ENCODE results near the gene EIF4G3.
"Not testable (repeated sequence)": the region's sequence is repeated elsewhere in the genome, so short reads cannot be mapped to it uniquely, and the experiment has no call there.

Gene EIF4G3

DNA sequence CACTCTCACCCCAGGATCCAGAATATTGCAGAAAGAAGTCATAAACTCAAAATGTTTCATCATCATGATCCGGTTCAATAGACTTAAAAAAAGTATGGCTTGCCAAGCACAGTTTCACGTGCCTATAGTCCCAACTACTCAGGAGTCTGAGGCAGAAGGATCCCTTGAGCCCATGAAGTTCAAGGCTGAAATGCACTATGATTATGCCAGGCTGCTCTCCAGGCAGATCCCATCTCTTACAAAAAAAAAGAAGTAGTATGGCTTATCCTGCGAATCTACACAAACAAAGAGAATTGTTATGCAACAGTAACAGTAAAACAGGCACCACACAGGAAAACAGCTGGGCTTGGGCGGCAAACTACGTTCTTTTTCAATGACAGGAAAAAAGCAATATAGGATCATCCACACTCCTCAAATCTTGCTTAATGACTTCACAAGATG, 76.2 kb downstream of the EIF4G3 start:
- DNase-seq (ENCODE audit: low spot score): no peak

DNA sequence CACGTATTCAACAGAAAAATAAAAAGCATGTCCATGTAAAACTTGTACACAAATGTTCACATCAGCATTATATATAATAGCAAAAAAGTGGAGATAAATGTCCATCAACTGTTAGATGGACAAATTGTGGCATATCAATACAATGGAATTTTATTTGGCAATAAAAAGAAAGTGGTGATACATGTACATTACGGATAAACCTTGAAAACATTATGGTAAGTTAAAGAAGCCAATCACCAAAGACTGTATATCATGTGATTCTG, 76.9 kb downstream of the EIF4G3 start:
- no peak for DNase-seq (ENCODE audit: low spot score)

GRCh38 chr1:21099034-21099868, 77.4 kb downstream of the EIF4G3 start:
- DNase-seq (ENCODE audit: low spot score): no peak

DNA sequence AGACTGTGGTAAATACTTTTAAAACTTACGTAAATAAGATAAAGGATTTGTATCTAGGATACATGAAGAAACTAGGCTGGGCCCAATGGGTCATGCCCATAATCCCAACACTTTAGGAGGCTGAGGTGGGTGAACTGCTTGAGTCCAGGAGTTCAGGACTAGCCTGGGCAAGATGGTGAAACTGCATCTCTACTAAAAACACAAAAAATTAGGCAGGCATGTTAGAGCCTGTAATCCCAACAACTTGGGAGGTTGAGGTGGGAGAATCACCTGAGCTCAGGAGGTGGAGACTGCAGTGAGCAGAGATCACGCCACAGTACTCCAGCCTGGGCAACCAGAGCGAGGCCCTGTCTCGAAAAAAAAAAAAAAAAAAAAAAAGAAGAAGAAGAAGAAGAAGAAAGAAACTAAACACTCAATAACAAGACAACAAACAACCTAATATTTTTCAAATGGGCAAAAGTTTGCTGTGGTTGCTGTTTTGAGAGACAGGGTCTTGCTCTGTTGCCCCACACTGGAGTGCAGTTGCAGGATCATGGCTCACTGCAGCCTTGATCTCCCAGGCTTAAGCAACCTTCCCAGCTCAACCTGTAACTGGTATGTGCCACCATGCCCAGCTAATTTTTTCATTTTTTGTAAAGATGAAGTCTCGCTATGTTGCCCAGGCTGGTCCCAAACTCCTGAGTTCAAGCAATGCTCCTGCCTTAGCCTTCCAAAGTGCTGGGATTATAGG, 78.3 kb downstream of the EIF4G3 start:
- no peak for DNase-seq (ENCODE audit: low spot score)

DNA sequence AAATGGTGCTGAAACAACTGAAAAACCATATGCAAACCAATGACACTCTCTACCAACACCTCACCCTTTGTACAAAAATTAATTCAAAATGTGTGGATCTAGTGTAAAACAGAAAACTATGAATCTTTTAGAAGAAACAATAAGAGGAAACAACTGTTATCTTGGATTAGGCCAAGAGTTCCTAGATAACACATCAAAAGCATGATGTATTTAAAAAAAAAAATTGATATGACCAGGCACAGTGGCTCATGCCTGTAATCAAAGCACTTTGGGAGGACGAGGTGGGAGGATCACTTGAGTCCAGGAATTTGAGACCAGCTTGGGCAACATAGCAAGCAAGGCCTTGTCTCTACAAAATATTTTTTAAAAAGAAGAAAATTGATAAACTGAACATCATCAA, 79.0 kb downstream of the EIF4G3 start:
- no peak for DNase-seq (ENCODE audit: low spot score)

- DNase-seq (ENCODE audit: low spot score): no peak
Measured at GRCh38 chr1:21095976-21096375, 80.7 kb downstream of the EIF4G3 start.

DNA sequence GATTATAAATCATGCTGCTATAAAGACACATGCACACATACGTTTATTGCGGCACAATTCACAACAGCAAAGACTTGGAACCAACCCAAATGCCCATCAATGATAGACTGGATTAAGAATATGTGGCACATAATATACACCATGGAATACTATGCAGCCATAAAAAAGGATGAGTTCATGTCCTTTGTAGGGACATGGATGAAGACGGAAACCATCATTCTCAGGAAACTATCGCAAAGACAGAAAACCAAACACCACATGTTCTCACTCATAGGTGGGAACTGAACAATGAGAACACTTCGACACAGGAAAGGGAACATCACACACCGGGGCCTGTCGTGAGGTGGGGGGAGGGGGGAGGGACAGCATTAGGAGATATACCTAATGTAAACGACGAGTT, 82.4 kb downstream of the EIF4G3 start:
- not testable (repeated sequence) for DNase-seq (ENCODE audit: low spot score)

- not testable (repeated sequence) for DNase-seq (ENCODE audit: low spot score)
Measured at GRCh38 chr1:21093271-21093958, 83.3 kb downstream of the EIF4G3 start.

GRCh38 chr1:21092545-21092944, 84.2 kb downstream of the EIF4G3 start:
- not testable (repeated sequence) for DNase-seq (ENCODE audit: low spot score)

GRCh38 chr1:21091053-21091690, 85.5 kb downstream of the EIF4G3 start:
- not testable (repeated sequence) for DNase-seq (ENCODE audit: low spot score)

GRCh38 chr1:21090463-21090862, 86.2 kb downstream of the EIF4G3 start:
- no peak for DNase-seq (ENCODE audit: low spot score)

DNA sequence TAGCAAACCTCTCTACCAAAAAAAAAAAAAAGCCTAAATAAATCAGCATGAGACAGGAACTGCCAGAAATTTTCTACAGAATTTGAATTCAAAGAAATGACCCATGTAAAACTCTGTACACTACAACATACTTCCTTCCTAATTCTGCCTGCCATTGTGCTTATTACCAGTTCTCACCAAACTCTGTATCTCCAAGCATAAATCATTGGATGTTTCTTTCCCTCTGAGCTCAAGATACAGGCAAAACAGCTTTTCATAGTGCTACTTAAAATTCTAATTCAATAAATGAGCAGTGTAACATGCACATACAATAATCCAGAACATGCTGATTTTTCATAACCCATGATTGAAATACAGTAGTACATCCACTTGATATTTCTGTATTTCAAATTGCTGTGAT, 87.0 kb downstream of the EIF4G3 start:
- DNase-seq (ENCODE audit: low spot score): no peak

- no peak for DNase-seq (ENCODE audit: low spot score)
Measured at GRCh38 chr1:21089299-21089698, 87.4 kb downstream of the EIF4G3 start.

DNA sequence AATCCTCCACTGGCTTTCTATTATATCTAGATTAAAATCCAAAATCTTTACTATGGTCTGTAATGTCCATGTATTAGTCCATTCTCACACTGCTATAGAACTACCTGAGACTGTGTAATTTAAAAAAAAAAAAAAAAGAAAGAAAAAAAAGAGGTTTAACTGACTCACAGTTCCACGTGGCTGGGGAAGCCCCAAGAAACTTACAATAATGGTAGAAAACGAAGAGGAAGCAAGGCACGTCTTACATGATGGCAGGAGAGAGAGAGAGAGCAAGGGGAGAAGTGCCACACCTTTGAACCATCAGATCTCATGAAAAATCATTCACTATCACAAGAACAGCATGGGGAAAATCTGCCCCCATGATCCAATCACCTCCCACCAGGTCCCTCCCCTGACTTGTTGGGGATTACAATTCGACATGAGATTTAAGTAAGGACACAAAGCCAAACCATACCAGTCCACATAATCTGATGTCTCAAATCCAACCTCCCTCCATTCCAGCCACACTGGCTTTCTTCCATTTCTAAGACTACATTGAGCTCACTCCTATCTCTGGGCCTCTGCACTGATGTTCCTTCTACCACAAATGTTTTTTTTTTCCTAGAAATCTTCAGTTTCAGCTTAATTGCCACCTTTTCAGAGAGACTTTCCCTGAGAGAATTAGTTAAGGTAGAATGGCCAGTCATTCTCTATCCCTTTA, 92.4 kb downstream of the EIF4G3 start:
- DNase-seq (ENCODE audit: low spot score): no peak

DNA sequence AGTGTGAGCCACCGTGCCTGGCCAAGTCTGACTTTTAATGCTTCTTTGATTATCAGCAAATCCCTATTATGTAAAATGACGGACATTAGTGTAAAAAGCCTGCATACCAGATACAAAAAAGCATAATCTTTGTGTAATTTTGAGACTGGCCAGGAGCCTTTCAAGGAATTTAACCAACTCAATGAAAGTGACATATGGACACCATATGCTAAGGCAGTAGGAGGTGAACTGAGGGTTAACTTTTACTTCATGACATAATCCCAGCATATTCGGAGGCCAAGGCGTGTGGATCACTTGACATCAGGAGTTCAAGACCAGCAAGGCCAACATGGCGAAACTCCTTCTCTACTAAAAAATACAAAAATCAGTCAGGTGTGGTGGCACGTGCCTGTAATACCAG, 94.6 kb downstream of the EIF4G3 start:
- no peak for DNase-seq (ENCODE audit: low spot score)

DNA sequence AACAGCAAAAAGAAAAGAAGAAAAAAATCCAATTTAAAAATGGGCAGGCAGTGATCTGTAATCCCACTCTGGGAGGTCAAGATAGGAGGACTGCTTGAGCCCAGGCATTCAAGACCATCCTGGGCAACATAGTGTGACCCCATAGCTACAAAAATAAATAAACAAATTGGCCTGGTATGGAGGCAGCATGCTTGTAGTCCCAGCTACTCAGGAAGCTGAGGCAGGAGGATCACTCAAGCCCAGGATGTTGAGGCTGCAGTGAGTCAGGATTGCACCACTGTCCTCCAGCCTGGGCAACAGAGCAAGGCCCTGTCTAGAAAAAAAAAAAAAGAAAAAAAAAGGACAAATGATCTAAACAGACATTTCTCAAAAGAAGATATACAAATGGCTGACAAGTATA, 99.6 kb downstream of the EIF4G3 start:
- no peak for DNase-seq (ENCODE audit: low spot score)

GRCh38 chr1:21072721-21073120, 104.0 kb downstream of the EIF4G3 start:
- no peak for DNase-seq (ENCODE audit: low spot score)

- DNase-seq (ENCODE audit: low spot score): no peak
Measured at GRCh38 chr1:21069549-21069948, 107.1 kb downstream of the EIF4G3 start.

GRCh38 chr1:21068937-21069336, 107.8 kb downstream of the EIF4G3 start:
- DNase-seq (ENCODE audit: low spot score): no peak

GRCh38 chr1:21067551-21068227, 109.0 kb downstream of the EIF4G3 start:
- no peak for DNase-seq (ENCODE audit: low spot score)

DNA sequence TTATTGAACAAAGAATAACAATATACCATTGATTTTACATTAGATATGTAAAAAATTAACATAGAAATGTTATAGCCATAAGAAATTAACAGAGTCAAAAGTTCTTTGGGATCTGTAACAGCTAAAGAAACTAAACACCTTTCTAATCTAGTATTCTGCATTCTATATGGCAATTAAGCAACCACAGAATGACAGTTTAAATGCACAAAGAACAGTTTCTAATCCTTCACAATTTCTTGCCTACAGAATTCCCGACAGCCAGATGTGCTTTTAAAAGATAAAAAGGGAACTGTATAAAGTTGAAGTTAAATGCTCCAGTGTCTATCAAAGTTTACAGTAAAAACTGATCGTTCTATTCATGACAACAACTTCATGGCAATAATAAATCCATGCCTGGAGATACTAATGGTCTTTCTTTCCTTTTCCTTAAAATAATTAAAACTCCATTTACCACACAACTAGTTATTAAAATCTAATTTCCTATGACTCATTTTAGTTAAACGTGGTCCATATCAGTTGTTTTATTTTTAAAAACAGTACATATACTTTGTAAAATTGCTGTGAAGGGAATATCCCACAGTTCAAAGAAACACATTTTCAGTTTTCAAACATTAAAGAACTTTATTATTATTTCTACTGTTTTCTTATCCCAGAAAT, 110.2 kb downstream of the EIF4G3 start:
- DNase-seq (ENCODE audit: low spot score): no peak

Measured in HuH-7 (cell line).